ENCODE results near the gene NOBOX.
"Not testable (repeated sequence)": the region's sequence is repeated elsewhere in the genome, so short reads cannot be mapped to it uniquely, and the experiment has no call there.

GRCh38 chr7:144369221-144369620, 34.3 kb downstream of the NOBOX start:
- TF ChIP-seq CTCF, POLR2A (IDR thresholded peaks at IDR 0.05): not testable (repeated sequence)

Measured in adrenal gland (tissue), 5 donors.